HepG2 (cell line): ENCODE results near the gene PTPA. TPM values are rescaled to one million over a fixed set of nuclear protein-coding genes. Genes with fewer than 3 reads are reported as not detected.

Experiments used
- ATAC-seq: fragments of 200-7000 bp; cut with Tn5 transposase; 3 replicates; pipeline ENCODE4 v1.9.1; 2020; ENCODE audit warnings: mild to moderate bottlenecking, moderate library complexity
- BruUV-seq: library from RNA; stranded (reverse); fragments of 400-500 nt; replicated peaks from 2 replicates; lab custom pipeline; 2021; lab: Mats Ljungman, UMichigan
- CTCF ChIA-PET: fragments of 300-600 bp; formaldehyde crosslinking; extraction: SDS; loops from one replicate; lab custom pipeline; 2021; ENCODE audit warnings: low total read pairs, inconsistent platforms, low intra/inter-chr PET ratio; lab: Yijun Ruan, JAX
- POLR2A ChIA-PET: fragments of 350-600 bp; sonication (Branson Sonifier 250); formaldehyde crosslinking; loops from one replicate; lab custom pipeline; 2020; ENCODE audit warnings: antibody characterized with exemption, inconsistent platforms; lab: Yijun Ruan, JAX
- DNase-seq: peaks from one replicate; pipeline ENCODE4 v3.0.0-alpha.2; 2015; ENCODE audit warnings: low spot score
- FAIRE-seq: peaks from 3 replicates; lab custom pipeline; 2011; peaks lifted over from hg19 to GRCh38; lab: Jason Lieb, UNC
- H2AFZ ChIP-seq: one replicate; pipeline ENCODE4 v1.6.1; 2011; ENCODE audit warnings: low read length, inconsistent platforms
- H3K27ac ChIP-seq: fragments of 300-600 bp; 3 replicates; pipeline ENCODE4 v1.8.0; 2011; ENCODE audit warnings: mixed run types, mild to moderate bottlenecking, mixed read lengths, low read length, inconsistent platforms; ENCODE audit not compliant: insufficient read depth; ENCODE audit errors: extremely low read length
- H3K27me3 ChIP-seq, 2 experiments: fragments of 200-600 bp in 1 of 2; 2 replicates in 1 of 2; 3 replicates in 1 of 2; pipeline versions ENCODE4 v1.6.0 to v1.8.0; 2011; ENCODE audit warnings: low read length in 2 of 2, mild to moderate bottlenecking in 2 of 2, moderate library complexity in 2 of 2, inconsistent platforms in 1 of 2; ENCODE audit not compliant: insufficient read depth in 2 of 2, control insufficient read depth in 1 of 2
- H3K36me3 ChIP-seq, 2 experiments: fragments of 200-600 bp in 1 of 2; replicated peaks in 1 of 2; 2 replicates in 1 of 2; 3 replicates in 1 of 2; pipeline versions ENCODE4 v1.5.1 to v1.8.0; 2011; ENCODE audit warnings: low read length in 2 of 2, inconsistent platforms in 1 of 2; ENCODE audit not compliant: insufficient read depth in 2 of 2, control insufficient read depth in 1 of 2
- H3K4me1 ChIP-seq: 2 replicates; pipeline ENCODE4 v1.5.1; 2012; ENCODE audit warnings: low read length, inconsistent platforms; ENCODE audit not compliant: insufficient read depth
- H3K4me2 ChIP-seq: 2 replicates; pipeline ENCODE4 v1.6.0; 2011; ENCODE audit warnings: low read depth, low read length, inconsistent platforms
- H3K4me3 ChIP-seq, 3 experiments: fragments of 200-600 bp in 1 of 3; sonication (generic), shearing (Covaris generic) in 1 of 3; replicated peaks in 1 of 3; 2 replicates each; pipeline ENCODE4 v1.5.1; 2011 to 2016; ENCODE audit warnings: low read length in 3 of 3, inconsistent platforms in 2 of 3, low read depth in 2 of 3, mild to moderate bottlenecking in 2 of 3, control low read depth in 1 of 3, mixed read lengths in 1 of 3; ENCODE audit not compliant: insufficient read depth in 1 of 3
- H3K79me2 ChIP-seq: one replicate; pipeline ENCODE4 v1.6.1; 2011; ENCODE audit warnings: low read length, inconsistent platforms; ENCODE audit not compliant: insufficient read depth
- H3K9ac ChIP-seq: 2 replicates; pipeline ENCODE4 v1.6.0; 2011; ENCODE audit warnings: mild to moderate bottlenecking, low read depth, low read length, inconsistent platforms; ENCODE audit not compliant: insufficient read depth
- H3K9me3 ChIP-seq: 2 replicates; pipeline ENCODE4 v1.5.1; 2012; ENCODE audit warnings: mild to moderate bottlenecking, low read length
- H4K20me1 ChIP-seq: 2 replicates; pipeline ENCODE4 v1.6.0; 2011; ENCODE audit warnings: inconsistent platforms, mild to moderate bottlenecking, low read length, moderate library complexity; ENCODE audit not compliant: insufficient read depth
- ARID4A ChIP-seq: sonication (generic); formaldehyde crosslinking; IDR thresholded peaks from 2 replicates; pipeline ENCODE4 v1.5.0; 2020; ENCODE audit warnings: mild to moderate bottlenecking, missing genetic modification reagents, borderline replicate concordance
- CEBPG ChIP-seq: IDR thresholded peaks from 2 replicates; pipeline ENCODE4 v1.6.1; 2016
- CENPX ChIP-seq: sonication (generic); formaldehyde crosslinking; IDR thresholded peaks from 2 replicates; pipeline ENCODE4 v1.9.0; 2021; ENCODE audit warnings: mild to moderate bottlenecking, missing genetic modification reagents, moderate library complexity
- KDM5B ChIP-seq: sonication (generic); formaldehyde crosslinking; IDR thresholded peaks from 2 replicates; pipeline ENCODE4 v1.4.0; 2020; ENCODE audit warnings: missing genetic modification reagents, mild to moderate bottlenecking, borderline replicate concordance
- LCORL ChIP-seq, 2 experiments: fragments of 450-650 bp in 1 of 2; sonication (generic) in 1 of 2; formaldehyde crosslinking in 1 of 2; IDR thresholded peaks; 2 replicates each; pipeline versions ENCODE4 v1.5.0 to v1.6.1; 2017 to 2020; ENCODE audit warnings: antibody characterized with exemption in 1 of 2, missing genetic modification reagents in 1 of 2
- PLSCR1 ChIP-seq: sonication (generic); formaldehyde crosslinking; IDR thresholded peaks from 2 replicates; pipeline ENCODE4 v1.5.0; 2020; ENCODE audit warnings: missing genetic modification reagents, mild to moderate bottlenecking, borderline replicate concordance
- SOX5 ChIP-seq: IDR thresholded peaks from 2 replicates; pipeline ENCODE4 v1.6.1; 2016; ENCODE audit warnings: borderline replicate concordance
- ZNF224 ChIP-seq: sonication (generic); formaldehyde crosslinking; IDR thresholded peaks from 2 replicates; pipeline ENCODE4 v1.5.0; 2020; ENCODE audit warnings: mild to moderate bottlenecking, missing genetic modification reagents
- ZNF260 ChIP-seq: sonication (generic); formaldehyde crosslinking; IDR thresholded peaks from 2 replicates; pipeline ENCODE4 v1.4.0; 2020; ENCODE audit warnings: missing genetic modification reagents, low read depth, mild to moderate bottlenecking, borderline replicate concordance
- ZNF34 ChIP-seq: sonication (generic); formaldehyde crosslinking; IDR thresholded peaks from 2 replicates; pipeline ENCODE4 v1.4.0; 2020; ENCODE audit warnings: mild to moderate bottlenecking, missing genetic modification reagents, borderline replicate concordance
- ZNF362 ChIP-seq: sonication (generic); formaldehyde crosslinking; IDR thresholded peaks from 2 replicates; pipeline ENCODE4 v1.4.0; 2020; ENCODE audit warnings: missing genetic modification reagents, mild to moderate bottlenecking, borderline replicate concordance
- ZNF503 ChIP-seq: sonication (generic); formaldehyde crosslinking; IDR thresholded peaks from 2 replicates; pipeline ENCODE4 v1.4.0; 2020; ENCODE audit warnings: missing genetic modification reagents
- ZNF546 ChIP-seq: sonication (generic); formaldehyde crosslinking; conservative IDR thresholded peaks from 2 replicates; pipeline ENCODE4 v1.8.1; 2023; ENCODE audit warnings: mild to moderate bottlenecking, missing genetic modification reagents
- ZNF580 ChIP-seq: IDR thresholded peaks from 2 replicates; pipeline ENCODE4 v1.6.1; 2016; ENCODE audit warnings: low read depth, borderline replicate concordance
- ZNF816 ChIP-seq: sonication (generic); formaldehyde crosslinking; IDR thresholded peaks from 2 replicates; pipeline ENCODE4 v1.8.0; 2022; ENCODE audit warnings: missing genetic modification reagents, mild to moderate bottlenecking, borderline replicate concordance
- WGBS: methylation state at CpG from one replicate; pipeline ENCODE4 v1.1.6; 2017; ENCODE audit warnings: low lambda C conversion rate; 5-methylcytosine and 5-hydroxymethylcytosine counted together
- in situ Hi-C: cut with HindIII; loops from 2 replicates; pipeline ENCODE4 v1.10.0; 2017; ENCODE audit warnings: low pct_unique_long_range_greater_than_20kb; ENCODE audit not compliant: extremely low pct_ligation_motif_present
- intact Hi-C: fragments of 100-400 bp; cut with micrococcal nuclease; formaldehyde crosslinking; loops from one replicate; pipeline ENCODE4 v1.10.0; 2022; ENCODE audit not compliant: unreplicated experiment
- polyA plus RNA-seq, 8 experiments: library from polyadenylated mRNA; depleted of rRNA in 3 of 8; stranded (reverse) in 7 of 8; unstranded in 1 of 8; fragments of >200 nt; fragmentation: Illumina TruSeq in 4 of 8; extraction: Trizol in 4 of 8; gene quantifications; 2 replicates each; pipeline versions ENCODE4 v1.2.1 to v1.2.3, GENCODE V29; 2011 to 2016; ENCODE audit warnings: low read depth in 4 of 8, missing spikeins in 1 of 8, mixed read lengths in 1 of 8; ENCODE audit not compliant: insufficient read depth in 1 of 8
- total RNA-seq, 5 experiments: library from RNA; depleted of rRNA; stranded (reverse); fragments of >200 nt; fragmentation: Illumina TruSeq; extraction: Trizol; gene quantifications; 2 replicates each; pipeline ENCODE4 v1.2.3, GENCODE V29; 2016; ENCODE audit warnings: low read depth in 1 of 5

PTPA gene
- total and polyA plus RNA-seq, 2 of the 13 experiments (the other 11 are each of a cell fraction or from before 2014, with no cell fraction given) = 79.3 to 105 TPM

GRCh38 chr9:129124506-129125069 lies 13.4 kb downstream of the PTPA start:
- in situ Hi-C loops (no loop called here), intact Hi-C loops (no loop called here)
- Histone ChIP-seq H3K4me3 (no peak overlapping the region), H3K9me3 (no peaks in the 10 kb centered on the region), H3K9ac (no peak overlapping the region), H3K36me3 (peaks cover 23 to 69% of the 10 kb centered on the region in 2 experiments), H4K20me1 (no peaks in the 10 kb centered on the region), H3K27me3 (no peaks in the 10 kb centered on the region), H3K27ac (no peak overlapping the region), H3K79me2 (peaks cover 11% of the 10 kb centered on the region), H2AFZ (no peak overlapping the region), H3K4me2 (no peak overlapping the region), H3K4me1 (peaks cover 19% of the 10 kb centered on the region)
- FAIRE-seq = peak; percentile 42
- peak; percentile 43; the same call in 1 of the 3 replicates for ATAC-seq
- ChIA-PET POLR2A (interaction anchor here (1.6 to 1.8 kb wide), 2 partner anchors 13 to 16 kb away, joined by 3 to 6 read pairs; no protein-coding TSS in a partner anchor), CTCF (no interaction called here)
- DNase-seq = no peak
- 16% methylated on average over 2 of the region's 3 CpGs for WGBS
- no TSS peak for BruUV-seq
- TF ChIP-seq LCORL (IDR thresholded peaks at IDR 0.05) (no peak), LCORL (CRISPR knock-in tag; IDR thresholded peaks at IDR 0.05) (0 out of 2 replicates have a peak, but pooled peaks have one; percentile 25), ZNF260 (no peak), ZNF34 (no peak), ZNF816 (CRISPR knock-in tag) (no peak), CEBPG (no peak), CENPX (CRISPR knock-in tag) (no peak), ZNF362 (peak; percentile 35; the same call in 1 of the 2 replicates), SOX5 (CRISPR knock-in tag) (no peak), ARID4A (peak; percentile 29; the same call in 1 of the 2 replicates), ZNF546 (CRISPR knock-in tag) (no peak), ZNF580 (CRISPR knock-in tag) (no peak), ZNF224 (CRISPR knock-in tag) (no peak), ZNF503 (no peak), PLSCR1 (no peak), KDM5B (CRISPR knock-in tag) (no peak)
